HepG2 (cell line): ENCODE data around the gene ECSCR. TPM values are rescaled to one million over a fixed set of nuclear protein-coding genes. Genes with fewer than 3 reads are reported as not detected.

Experiments used
- ATAC-seq: fragments of 200-7000 bp; cut with Tn5 transposase; 3 replicates; pipeline ENCODE4 v1.9.1; 2020; ENCODE audit warnings: mild to moderate bottlenecking, moderate library complexity
- BruUV-seq: library from RNA; stranded (reverse); fragments of 400-500 nt; replicated peaks from 2 replicates; lab custom pipeline; 2021; lab: Mats Ljungman, UMichigan
- CTCF ChIA-PET: fragments of 300-600 bp; formaldehyde crosslinking; extraction: SDS; loops from one replicate; lab custom pipeline; 2021; ENCODE audit warnings: low total read pairs, inconsistent platforms, low intra/inter-chr PET ratio; lab: Yijun Ruan, JAX
- POLR2A ChIA-PET: fragments of 350-600 bp; sonication (Branson Sonifier 250); formaldehyde crosslinking; loops from one replicate; lab custom pipeline; 2020; ENCODE audit warnings: antibody characterized with exemption, inconsistent platforms; lab: Yijun Ruan, JAX
- DNase-seq: peaks from one replicate; pipeline ENCODE4 v3.0.0-alpha.2; 2015; ENCODE audit warnings: low spot score
- FAIRE-seq: peaks from 3 replicates; lab custom pipeline; 2011; peaks lifted over from hg19 to GRCh38; lab: Jason Lieb, UNC
- H2AFZ ChIP-seq: one replicate; pipeline ENCODE4 v1.6.1; 2011; ENCODE audit warnings: low read length, inconsistent platforms
- H3K27ac ChIP-seq: fragments of 300-600 bp; 3 replicates; pipeline ENCODE4 v1.8.0; 2011; ENCODE audit warnings: mixed run types, mild to moderate bottlenecking, mixed read lengths, low read length, inconsistent platforms; ENCODE audit not compliant: insufficient read depth; ENCODE audit errors: extremely low read length
- H3K27me3 ChIP-seq, 2 experiments: fragments of 200-600 bp in 1 of 2; 2 replicates in 1 of 2; 3 replicates in 1 of 2; pipeline versions ENCODE4 v1.6.0 to v1.8.0; 2011; ENCODE audit warnings: low read length in 2 of 2, mild to moderate bottlenecking in 2 of 2, moderate library complexity in 2 of 2, inconsistent platforms in 1 of 2; ENCODE audit not compliant: insufficient read depth in 2 of 2, control insufficient read depth in 1 of 2
- H3K36me3 ChIP-seq, 2 experiments: fragments of 200-600 bp in 1 of 2; replicated peaks in 1 of 2; 2 replicates in 1 of 2; 3 replicates in 1 of 2; pipeline versions ENCODE4 v1.5.1 to v1.8.0; 2011; ENCODE audit warnings: low read length in 2 of 2, inconsistent platforms in 1 of 2; ENCODE audit not compliant: insufficient read depth in 2 of 2, control insufficient read depth in 1 of 2
- H3K4me1 ChIP-seq: 2 replicates; pipeline ENCODE4 v1.5.1; 2012; ENCODE audit warnings: low read length, inconsistent platforms; ENCODE audit not compliant: insufficient read depth
- H3K4me2 ChIP-seq: 2 replicates; pipeline ENCODE4 v1.6.0; 2011; ENCODE audit warnings: low read depth, low read length, inconsistent platforms
- H3K4me3 ChIP-seq, 3 experiments: fragments of 200-600 bp in 1 of 3; sonication (generic), shearing (Covaris generic) in 1 of 3; replicated peaks in 1 of 3; 2 replicates each; pipeline ENCODE4 v1.5.1; 2011 to 2016; ENCODE audit warnings: low read length in 3 of 3, inconsistent platforms in 2 of 3, low read depth in 2 of 3, mild to moderate bottlenecking in 2 of 3, control low read depth in 1 of 3, mixed read lengths in 1 of 3; ENCODE audit not compliant: insufficient read depth in 1 of 3
- H3K79me2 ChIP-seq: one replicate; pipeline ENCODE4 v1.6.1; 2011; ENCODE audit warnings: low read length, inconsistent platforms; ENCODE audit not compliant: insufficient read depth
- H3K9ac ChIP-seq: 2 replicates; pipeline ENCODE4 v1.6.0; 2011; ENCODE audit warnings: mild to moderate bottlenecking, low read depth, low read length, inconsistent platforms; ENCODE audit not compliant: insufficient read depth
- H3K9me3 ChIP-seq: 2 replicates; pipeline ENCODE4 v1.5.1; 2012; ENCODE audit warnings: mild to moderate bottlenecking, low read length
- H4K20me1 ChIP-seq: 2 replicates; pipeline ENCODE4 v1.6.0; 2011; ENCODE audit warnings: inconsistent platforms, mild to moderate bottlenecking, low read length, moderate library complexity; ENCODE audit not compliant: insufficient read depth
- AGO1 ChIP-seq: fragments of 200-400 bp; formaldehyde crosslinking; IDR thresholded peaks from 2 replicates; pipeline ENCODE4 v1.6.1; 2017; ENCODE audit warnings: mild to moderate bottlenecking, low read depth, low read length, moderate library complexity; ENCODE audit not compliant: poor library complexity, severe bottlenecking
- ATM ChIP-seq: fragments of 450-650 bp; IDR thresholded peaks from 2 replicates; pipeline ENCODE4 v1.7.1; 2017; ENCODE audit warnings: mild to moderate bottlenecking, borderline replicate concordance
- E2F2 ChIP-seq: sonication (generic); formaldehyde crosslinking; IDR thresholded peaks from 2 replicates; pipeline ENCODE4 v1.4.0; 2020; ENCODE audit warnings: missing genetic modification reagents, borderline replicate concordance
- IKZF5 ChIP-seq: IDR thresholded peaks from 2 replicates; pipeline ENCODE4 v1.6.1; 2018; ENCODE audit warnings: missing genetic modification reagents, mild to moderate bottlenecking, missing compliant biosample characterization
- MXI1 ChIP-seq: IDR thresholded peaks from 3 replicates; pipeline ENCODE4 v1.6.1; 2012; ENCODE audit warnings: low read depth, low read length, inconsistent platforms, borderline replicate concordance
- PPARG ChIP-seq: conservative IDR thresholded peaks from 2 replicates; pipeline ENCODE4 v1.6.1; 2016; ENCODE audit warnings: missing biosample characterization, missing genetic modification reagents
- PREB ChIP-seq: sonication (generic); formaldehyde crosslinking; IDR thresholded peaks from 2 replicates; pipeline ENCODE4 v1.4.0; 2020; ENCODE audit warnings: missing genetic modification reagents
- STAG1 ChIP-seq: sonication (generic); formaldehyde crosslinking; IDR thresholded peaks from 2 replicates; pipeline ENCODE4 v1.4.0; 2020; ENCODE audit warnings: missing genetic modification reagents
- TEAD3 ChIP-seq: optimal IDR thresholded peaks from 2 replicates; pipeline ENCODE3; 2016; ENCODE audit warnings: borderline replicate concordance
- TOE1 ChIP-seq: sonication (generic); formaldehyde crosslinking; IDR thresholded peaks from 2 replicates; pipeline ENCODE4 v1.4.0; 2020; ENCODE audit warnings: mild to moderate bottlenecking, missing genetic modification reagents
- ZNF354B ChIP-seq: sonication (generic); formaldehyde crosslinking; IDR thresholded peaks from 2 replicates; pipeline ENCODE4 v1.8.0; 2022; ENCODE audit warnings: mild to moderate bottlenecking, missing genetic modification reagents
- ZNF484 ChIP-seq: sonication (generic); formaldehyde crosslinking; IDR thresholded peaks from 2 replicates; pipeline ENCODE4 v1.5.1; 2020; ENCODE audit warnings: mild to moderate bottlenecking, low read depth, missing genetic modification reagents, borderline replicate concordance
- WGBS: methylation state at CpG from one replicate; pipeline ENCODE4 v1.1.6; 2017; ENCODE audit warnings: low lambda C conversion rate; 5-methylcytosine and 5-hydroxymethylcytosine counted together
- in situ Hi-C: cut with HindIII; loops from 2 replicates; pipeline ENCODE4 v1.10.0; 2017; ENCODE audit warnings: low pct_unique_long_range_greater_than_20kb; ENCODE audit not compliant: extremely low pct_ligation_motif_present
- intact Hi-C: fragments of 100-400 bp; cut with micrococcal nuclease; formaldehyde crosslinking; loops from one replicate; pipeline ENCODE4 v1.10.0; 2022; ENCODE audit not compliant: unreplicated experiment
- polyA plus RNA-seq, 8 experiments: library from polyadenylated mRNA; depleted of rRNA in 3 of 8; stranded (reverse) in 7 of 8; unstranded in 1 of 8; fragments of >200 nt; fragmentation: Illumina TruSeq in 4 of 8; extraction: Trizol in 4 of 8; gene quantifications; 2 replicates each; pipeline versions ENCODE4 v1.2.1 to v1.2.3, GENCODE V29; 2011 to 2016; ENCODE audit warnings: low read depth in 4 of 8, missing spikeins in 1 of 8, mixed read lengths in 1 of 8; ENCODE audit not compliant: insufficient read depth in 1 of 8
- total RNA-seq, 5 experiments: library from RNA; depleted of rRNA; stranded (reverse); fragments of >200 nt; fragmentation: Illumina TruSeq; extraction: Trizol; gene quantifications; 2 replicates each; pipeline ENCODE4 v1.2.3, GENCODE V29; 2016; ENCODE audit warnings: low read depth in 1 of 5
- TF ChIP-seq, protein P1 (sequence below): sonication (generic); formaldehyde crosslinking; IDR thresholded peaks from 2 replicates; pipeline ENCODE4 v1.5.0; 2020; ENCODE audit warnings: mild to moderate bottlenecking, missing genetic modification reagents, borderline replicate concordance

The ECSCR gene
- total and polyA plus RNA-seq, 2 of the 13 experiments (the other 11 are each of a cell fraction or from before 2014, with no cell fraction given) = 0.18 TPM; not detected in 1

DNA sequence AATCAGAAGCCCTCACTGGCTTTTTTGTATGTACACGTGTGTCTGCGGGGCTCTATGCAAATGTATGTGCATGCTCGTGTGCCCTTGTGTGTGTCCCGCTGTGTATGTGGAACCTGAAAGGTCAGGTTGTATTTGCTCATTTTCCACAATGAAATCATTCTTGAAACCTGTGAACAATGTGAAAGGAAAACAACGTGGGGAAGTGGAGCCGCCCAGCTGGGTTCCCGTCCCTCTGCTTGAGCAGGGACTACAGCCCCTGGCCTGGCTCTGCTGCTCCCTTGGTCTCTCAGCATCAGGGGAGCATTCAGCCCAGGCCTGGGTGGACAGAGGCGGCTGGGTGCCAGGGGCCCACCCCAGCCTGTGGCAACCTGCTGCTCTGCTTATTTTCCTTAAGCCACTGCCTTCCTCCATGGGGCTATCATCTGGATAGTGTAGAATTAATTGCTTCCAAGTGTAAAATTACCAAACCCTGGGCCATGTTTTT, 3.0 kb downstream of the ECSCR start:
- no peaks in the 10 kb centered on the region for H4K20me1 ChIP-seq
- peaks cover 8 to 40% of the 10 kb centered on the region in 2 experiments for H3K27me3 ChIP-seq
- peaks cover 41% of the 10 kb centered on the region for H3K4me1 ChIP-seq
- H3K9me3 ChIP-seq = no peaks in the 10 kb centered on the region
- intact Hi-C loops (no loop called here), in situ Hi-C loops (no loop called here)
- H3K4me3 ChIP-seq = peak overlapping the region in 1 of 3 experiments; percentile 37; a peak in 1 of 6 replicates
- FAIRE-seq (no peak), DNase-seq (peak; percentile 52), ATAC-seq (peak; percentile 50)
- no peaks in the 10 kb centered on the region for H3K79me2 ChIP-seq
- BruUV-seq = no TSS peak
- H3K4me2 ChIP-seq = peak overlapping the region; percentile 59
- no peak overlapping the region for H2AFZ ChIP-seq
- no peak overlapping the region for H3K27ac ChIP-seq
- 3% methylated on average over 7 of the region's 8 CpGs for WGBS
- H3K9ac ChIP-seq = no peak overlapping the region
- H3K36me3 ChIP-seq = no peaks in the 10 kb centered on the region
- CTCF ChIA-PET = no interaction called here
- POLR2A ChIA-PET = interaction anchor here (0.9 to 1.0 kb wide), 3 partner anchors 20 to 102 kb away, joined by 3 to 5 read pairs (median 4); partner anchors contain the start of genes DNAJC18 and UBE2D2
- no peak for TF ChIP-seq TOE1
- TF ChIP-seq ZNF484 (CRISPR knock-in tag) = no peak
- TF ChIP-seq STAG1 (CRISPR knock-in tag) = no peak
- TF ChIP-seq TEAD3 (CRISPR knock-in tag) = no peak
- TF ChIP-seq PREB = no peak
- no peak for TF ChIP-seq ZNF354B (CRISPR knock-in tag)
- no peak for TF ChIP-seq E2F2 (CRISPR knock-in tag)
- TF ChIP-seq PPARG (CRISPR knock-in tag) = no peak
- TF ChIP-seq AGO1 = no peak
- TF ChIP-seq IKZF5 = no peak
- TF ChIP-seq ATM = no peak
- no peak; the same call in 2 of the 3 replicates for TF ChIP-seq MXI1
- TF ChIP-seq, protein P1, sequence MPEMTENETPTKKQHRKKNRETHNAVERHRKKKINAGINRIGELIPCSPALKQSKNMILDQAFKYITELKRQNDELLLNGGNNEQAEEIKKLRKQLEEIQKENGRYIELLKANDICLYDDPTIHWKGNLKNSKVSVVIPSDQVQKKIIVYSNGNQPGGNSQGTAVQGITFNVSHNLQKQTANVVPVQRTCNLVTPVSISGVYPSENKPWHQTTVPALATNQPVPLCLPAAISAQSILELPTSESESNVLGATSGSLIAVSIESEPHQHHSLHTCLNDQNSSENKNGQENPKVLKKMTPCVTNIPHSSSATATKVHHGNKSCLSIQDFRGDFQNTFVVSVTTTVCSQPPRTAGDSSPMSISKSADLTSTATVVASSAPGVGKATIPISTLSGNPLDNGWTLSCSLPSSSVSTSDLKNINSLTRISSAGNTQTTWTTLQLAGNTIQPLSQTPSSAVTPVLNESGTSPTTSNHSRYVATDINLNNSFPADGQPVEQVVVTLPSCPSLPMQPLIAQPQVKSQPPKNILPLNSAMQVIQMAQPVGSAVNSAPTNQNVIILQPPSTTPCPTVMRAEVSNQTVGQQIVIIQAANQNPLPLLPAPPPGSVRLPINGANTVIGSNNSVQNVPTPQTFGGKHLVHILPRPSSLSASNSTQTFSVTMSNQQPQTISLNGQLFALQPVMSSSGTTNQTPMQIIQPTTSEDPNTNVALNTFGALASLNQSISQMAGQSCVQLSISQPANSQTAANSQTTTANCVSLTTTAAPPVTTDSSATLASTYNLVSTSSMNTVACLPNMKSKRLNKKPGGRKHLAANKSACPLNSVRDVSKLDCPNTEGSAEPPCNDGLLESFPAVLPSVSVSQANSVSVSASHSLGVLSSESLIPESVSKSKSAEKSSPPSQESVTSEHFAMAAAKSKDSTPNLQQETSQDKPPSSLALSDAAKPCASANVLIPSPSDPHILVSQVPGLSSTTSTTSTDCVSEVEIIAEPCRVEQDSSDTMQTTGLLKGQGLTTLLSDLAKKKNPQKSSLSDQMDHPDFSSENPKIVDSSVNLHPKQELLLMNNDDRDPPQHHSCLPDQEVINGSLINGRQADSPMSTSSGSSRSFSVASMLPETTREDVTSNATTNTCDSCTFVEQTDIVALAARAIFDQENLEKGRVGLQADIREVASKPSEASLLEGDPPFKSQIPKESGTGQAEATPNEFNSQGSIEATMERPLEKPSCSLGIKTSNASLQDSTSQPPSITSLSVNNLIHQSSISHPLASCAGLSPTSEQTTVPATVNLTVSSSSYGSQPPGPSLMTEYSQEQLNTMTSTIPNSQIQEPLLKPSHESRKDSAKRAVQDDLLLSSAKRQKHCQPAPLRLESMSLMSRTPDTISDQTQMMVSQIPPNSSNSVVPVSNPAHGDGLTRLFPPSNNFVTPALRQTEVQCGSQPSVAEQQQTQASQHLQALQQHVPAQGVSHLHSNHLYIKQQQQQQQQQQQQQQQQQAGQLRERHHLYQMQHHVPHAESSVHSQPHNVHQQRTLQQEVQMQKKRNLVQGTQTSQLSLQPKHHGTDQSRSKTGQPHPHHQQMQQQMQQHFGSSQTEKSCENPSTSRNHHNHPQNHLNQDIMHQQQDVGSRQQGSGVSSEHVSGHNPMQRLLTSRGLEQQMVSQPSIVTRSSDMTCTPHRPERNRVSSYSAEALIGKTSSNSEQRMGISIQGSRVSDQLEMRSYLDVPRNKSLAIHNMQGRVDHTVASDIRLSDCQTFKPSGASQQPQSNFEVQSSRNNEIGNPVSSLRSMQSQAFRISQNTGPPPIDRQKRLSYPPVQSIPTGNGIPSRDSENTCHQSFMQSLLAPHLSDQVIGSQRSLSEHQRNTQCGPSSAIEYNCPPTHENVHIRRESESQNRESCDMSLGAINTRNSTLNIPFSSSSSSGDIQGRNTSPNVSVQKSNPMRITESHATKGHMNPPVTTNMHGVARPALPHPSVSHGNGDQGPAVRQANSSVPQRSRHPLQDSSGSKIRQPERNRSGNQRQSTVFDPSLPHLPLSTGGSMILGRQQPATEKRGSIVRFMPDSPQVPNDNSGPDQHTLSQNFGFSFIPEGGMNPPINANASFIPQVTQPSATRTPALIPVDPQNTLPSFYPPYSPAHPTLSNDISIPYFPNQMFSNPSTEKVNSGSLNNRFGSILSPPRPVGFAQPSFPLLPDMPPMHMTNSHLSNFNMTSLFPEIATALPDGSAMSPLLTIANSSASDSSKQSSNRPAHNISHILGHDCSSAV (CRISPR knock-in tag) = no peak
